Calu3 (cell line): ENCODE measurements around the gene TUNAR. TPM values are rescaled to one million over a fixed set of nuclear protein-coding genes. Genes with fewer than 3 reads are reported as not detected.

Experiments
- BruUV-seq: library from RNA; stranded (reverse); fragments of 400-500 nt; replicated peaks from 2 replicates; lab custom pipeline; 2021; lab: Mats Ljungman, UMichigan
- CTCF ChIA-PET: fragments of 300-600 bp; sonication (Branson Sonifier 250); formaldehyde crosslinking; loops from one replicate; lab custom pipeline; 2022; ENCODE audit warnings: antibody characterized with exemption; lab: Charles Lee
- DNase-seq: peaks from one replicate; pipeline ENCODE4 v3.0.0; 2022
- H3K27ac Mint-ChIP-seq: one replicate; pipeline ENCODE4 v1.8.0; 2022; ENCODE audit warnings: mixed read lengths; ENCODE audit not compliant: unreplicated experiment
- H3K27me3 Mint-ChIP-seq: one replicate; pipeline ENCODE4 v1.8.0; 2022; ENCODE audit warnings: mixed read lengths; ENCODE audit not compliant: unreplicated experiment
- H3K36me3 Mint-ChIP-seq: one replicate; pipeline ENCODE4 v1.8.0; 2022; ENCODE audit warnings: mild to moderate bottlenecking, moderate library complexity, mixed read lengths; ENCODE audit not compliant: insufficient read depth, unreplicated experiment
- H3K4me1 Mint-ChIP-seq: one replicate; pipeline ENCODE4 v1.8.0; 2022; ENCODE audit warnings: mild to moderate bottlenecking, low read depth, mixed read lengths; ENCODE audit not compliant: unreplicated experiment
- H3K4me3 Mint-ChIP-seq: one replicate; pipeline ENCODE4 v1.8.0; 2022; ENCODE audit warnings: mild to moderate bottlenecking, low read depth, moderate library complexity, mixed read lengths; ENCODE audit not compliant: unreplicated experiment
- H3K9me3 Mint-ChIP-seq: one replicate; pipeline ENCODE4 v1.8.0; 2022; ENCODE audit warnings: low read depth, mixed read lengths; ENCODE audit not compliant: unreplicated experiment
- intact Hi-C: fragments of 100-400 bp; cut with micrococcal nuclease; formaldehyde crosslinking; loops from one replicate; pipeline ENCODE4 v1.10.0; 2022; ENCODE audit not compliant: unreplicated experiment
- total RNA-seq: library from RNA; stranded (reverse); gene quantifications from 2 replicates; pipeline ENCODE4 v1.2.3, GENCODE V29; 2022
- TF ChIP-seq, protein P1 (sequence below): fragments of 200-600 bp; IDR thresholded peaks from one replicate; pipeline ENCODE4 v1.8.0; 2022; ENCODE audit warnings: antibody characterized with exemption; ENCODE audit not compliant: unreplicated experiment

Gene TUNAR
- total RNA-seq, 1 experiment from 2014 or later = not detected

DNA sequence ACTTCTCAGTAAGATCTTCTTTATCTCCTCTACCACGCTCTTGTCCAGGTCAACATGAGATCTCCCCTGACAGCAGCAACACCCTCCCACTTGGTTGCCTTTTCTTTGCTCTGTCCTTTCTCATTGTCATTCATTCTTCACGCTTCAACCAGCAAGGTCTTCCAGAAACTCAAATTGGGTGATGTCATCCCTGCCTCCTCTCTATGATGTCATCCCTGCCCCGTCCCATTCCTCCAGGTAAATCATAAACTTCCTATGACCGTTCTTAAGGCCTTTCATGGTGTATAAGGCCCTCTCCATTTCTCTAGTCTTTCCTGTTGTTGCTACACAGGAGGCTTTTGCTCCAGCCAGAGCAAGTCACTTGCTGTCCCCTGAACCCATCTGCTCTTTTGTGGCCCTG is 17.7 kb upstream of the TUNAR start:
- BruUV-seq = no TSS peak
- TF ChIP-seq, protein P1, sequence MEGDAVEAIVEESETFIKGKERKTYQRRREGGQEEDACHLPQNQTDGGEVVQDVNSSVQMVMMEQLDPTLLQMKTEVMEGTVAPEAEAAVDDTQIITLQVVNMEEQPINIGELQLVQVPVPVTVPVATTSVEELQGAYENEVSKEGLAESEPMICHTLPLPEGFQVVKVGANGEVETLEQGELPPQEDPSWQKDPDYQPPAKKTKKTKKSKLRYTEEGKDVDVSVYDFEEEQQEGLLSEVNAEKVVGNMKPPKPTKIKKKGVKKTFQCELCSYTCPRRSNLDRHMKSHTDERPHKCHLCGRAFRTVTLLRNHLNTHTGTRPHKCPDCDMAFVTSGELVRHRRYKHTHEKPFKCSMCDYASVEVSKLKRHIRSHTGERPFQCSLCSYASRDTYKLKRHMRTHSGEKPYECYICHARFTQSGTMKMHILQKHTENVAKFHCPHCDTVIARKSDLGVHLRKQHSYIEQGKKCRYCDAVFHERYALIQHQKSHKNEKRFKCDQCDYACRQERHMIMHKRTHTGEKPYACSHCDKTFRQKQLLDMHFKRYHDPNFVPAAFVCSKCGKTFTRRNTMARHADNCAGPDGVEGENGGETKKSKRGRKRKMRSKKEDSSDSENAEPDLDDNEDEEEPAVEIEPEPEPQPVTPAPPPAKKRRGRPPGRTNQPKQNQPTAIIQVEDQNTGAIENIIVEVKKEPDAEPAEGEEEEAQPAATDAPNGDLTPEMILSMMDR = no peak
- Mint-ChIP-seq H3K4me3 (no peak overlapping the region), H3K27me3 (peaks cover 64% of the 10 kb centered on the region), H3K36me3 (no peaks in the 10 kb centered on the region), H3K4me1 (no peaks in the 10 kb centered on the region), H3K27ac (no peak overlapping the region), H3K9me3 (peaks cover 3% of the 10 kb centered on the region)
- DNase-seq = no peak
- CTCF ChIA-PET = no interaction called here
- intact Hi-C loops = no loop called here

DNA sequence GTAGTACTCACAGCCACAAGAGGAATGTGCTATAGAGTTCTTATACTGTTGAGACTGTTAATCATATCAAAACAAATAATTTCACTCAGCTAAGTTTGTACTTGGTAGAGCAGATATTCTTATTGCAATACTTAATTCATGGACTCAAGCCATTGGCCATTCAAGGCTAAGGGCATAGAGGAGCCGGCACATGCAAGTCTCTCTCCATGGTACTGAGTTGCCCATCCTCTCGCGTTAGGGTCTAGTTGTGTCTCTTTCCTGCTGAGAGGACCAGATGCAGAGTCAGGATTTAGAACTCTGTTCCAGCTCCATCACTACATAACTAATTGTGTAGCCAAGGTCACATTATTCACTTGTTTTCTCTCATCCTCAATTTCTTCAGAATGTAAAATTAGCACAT is 14.4 kb upstream of the TUNAR start:
- no peaks in the 10 kb centered on the region for H3K36me3 Mint-ChIP-seq

DNA sequence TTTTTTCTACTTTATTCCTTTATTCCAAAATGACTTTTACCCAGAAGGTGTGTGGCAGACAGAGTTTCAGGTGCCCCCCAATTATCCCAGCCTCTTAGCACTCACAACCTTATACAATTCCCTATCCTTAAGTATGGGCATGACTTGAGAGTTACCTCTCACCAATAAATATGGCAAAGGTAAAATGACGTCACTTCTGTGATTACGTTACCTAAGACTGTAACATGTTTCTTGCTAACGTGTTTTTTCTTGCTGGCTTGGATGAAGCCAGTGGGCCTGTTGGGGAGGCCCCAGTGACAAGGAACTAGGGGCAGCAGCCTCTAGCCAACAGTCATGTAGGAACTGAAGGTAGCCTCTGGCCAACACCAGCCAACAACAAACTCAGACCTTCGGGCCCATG is 13.3 kb upstream of the TUNAR start:
- H3K27me3 Mint-ChIP-seq = peaks cover 60% of the 10 kb centered on the region
- CTCF ChIA-PET = no interaction called here
- H3K9me3 Mint-ChIP-seq = no peaks in the 10 kb centered on the region

More for the DNA sequence above, 14.4 kb upstream of the TUNAR start:
- intact Hi-C loops = no loop called here
- peaks cover 60% of the 10 kb centered on the region for H3K27me3 Mint-ChIP-seq
- H3K4me1 Mint-ChIP-seq = no peaks in the 10 kb centered on the region
- no peak for DNase-seq
- no TSS peak for BruUV-seq
- H3K27ac Mint-ChIP-seq = no peak overlapping the region
- H3K4me3 Mint-ChIP-seq = no peak overlapping the region
- no peaks in the 10 kb centered on the region for H3K9me3 Mint-ChIP-seq
- TF ChIP-seq, protein P1 = no peak
- CTCF ChIA-PET = no interaction called here

DNA sequence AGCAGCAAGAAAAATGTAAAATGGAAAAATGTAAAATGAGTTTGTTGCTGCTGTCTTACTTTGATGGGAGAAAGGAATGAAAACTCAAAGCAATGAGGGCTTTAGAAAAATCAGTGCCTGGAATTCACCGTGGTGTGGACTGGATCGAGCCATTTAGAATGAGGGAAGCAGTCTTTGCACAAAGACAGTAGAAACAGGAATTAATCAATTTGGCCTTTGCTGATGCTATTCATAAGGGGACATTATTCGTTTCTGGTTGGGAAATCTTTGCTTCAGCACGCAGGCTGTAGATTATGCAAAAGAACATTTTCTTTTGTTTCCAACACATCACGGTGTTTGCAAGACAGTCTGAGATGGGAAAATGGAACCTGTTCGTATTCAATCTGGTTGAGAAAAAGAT is 6.9 kb upstream of the TUNAR start:
- no peak for DNase-seq
- no peak overlapping the region for H3K4me3 Mint-ChIP-seq
- TF ChIP-seq, protein P1 = no peak
- H3K36me3 Mint-ChIP-seq = no peaks in the 10 kb centered on the region
- H3K27ac Mint-ChIP-seq = no peak overlapping the region
- no peaks in the 10 kb centered on the region for H3K4me1 Mint-ChIP-seq
- no peaks in the 10 kb centered on the region for H3K9me3 Mint-ChIP-seq
- intact Hi-C loops = no loop called here
- BruUV-seq = no TSS peak
- CTCF ChIA-PET = no interaction called here
- peaks cover 86% of the 10 kb centered on the region for H3K27me3 Mint-ChIP-seq

More for the DNA sequence above, 13.3 kb upstream of the TUNAR start:
- no TSS peak for BruUV-seq
- TF ChIP-seq, protein P1 = no peak
- Mint-ChIP-seq H3K4me3 (no peak overlapping the region), H3K4me1 (no peaks in the 10 kb centered on the region), H3K36me3 (no peaks in the 10 kb centered on the region), H3K27ac (no peak overlapping the region)
- intact Hi-C loops = no loop called here
- no peak for DNase-seq
